Fibroblast of skin of right biceps (primary cell): ENCODE data around the gene LGSN.
"Not testable (repeated sequence)": the region's sequence is repeated elsewhere in the genome, so short reads cannot be mapped to it uniquely, and the experiment has no call there.

Source experiments
- DNase-seq: peaks from one replicate; pipeline ENCODE4 v3.0.0-alpha.2; 2013

The LGSN gene

GRCh38 chr6:63303476-63303875, 16.3 kb downstream of the LGSN start:
- DNase-seq = no peak

GRCh38 chr6:63299667-63300066, 20.1 kb downstream of the LGSN start:
- no peak for DNase-seq

GRCh38 chr6:63295553-63296194, 24.1 kb downstream of the LGSN start:
- no peak for DNase-seq

GRCh38 chr6:63290492-63291058, 29.2 kb downstream of the LGSN start:
- no peak for DNase-seq

DNA sequence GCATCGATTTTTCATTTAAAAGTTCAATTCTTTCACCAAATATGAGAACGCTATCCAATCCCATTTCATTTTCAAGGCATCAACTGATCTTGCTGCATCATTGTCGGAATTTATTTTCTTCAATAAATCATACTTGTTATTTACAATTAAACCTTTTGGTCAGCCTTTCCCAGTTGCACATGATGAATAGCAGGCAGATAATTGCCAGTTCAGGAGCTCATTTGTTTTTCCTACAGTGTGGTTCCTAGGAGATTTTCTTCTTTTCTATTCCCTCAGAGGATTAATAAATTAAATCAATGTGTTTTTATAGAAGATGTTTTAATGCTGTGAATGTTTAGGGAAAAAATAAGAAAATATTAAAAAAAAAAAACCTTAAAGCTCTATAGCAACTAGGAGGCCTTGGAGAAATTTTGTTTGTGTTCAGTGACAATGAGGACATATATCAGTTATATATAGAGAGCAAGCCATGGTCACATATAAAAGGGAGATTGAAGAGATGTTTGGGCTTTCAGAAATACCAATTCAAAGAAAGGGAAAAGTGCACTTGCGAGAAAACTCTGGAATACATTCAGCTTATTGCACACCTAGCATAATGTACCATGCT, 30.4 kb downstream of the LGSN start:
- no peak for DNase-seq

DNA sequence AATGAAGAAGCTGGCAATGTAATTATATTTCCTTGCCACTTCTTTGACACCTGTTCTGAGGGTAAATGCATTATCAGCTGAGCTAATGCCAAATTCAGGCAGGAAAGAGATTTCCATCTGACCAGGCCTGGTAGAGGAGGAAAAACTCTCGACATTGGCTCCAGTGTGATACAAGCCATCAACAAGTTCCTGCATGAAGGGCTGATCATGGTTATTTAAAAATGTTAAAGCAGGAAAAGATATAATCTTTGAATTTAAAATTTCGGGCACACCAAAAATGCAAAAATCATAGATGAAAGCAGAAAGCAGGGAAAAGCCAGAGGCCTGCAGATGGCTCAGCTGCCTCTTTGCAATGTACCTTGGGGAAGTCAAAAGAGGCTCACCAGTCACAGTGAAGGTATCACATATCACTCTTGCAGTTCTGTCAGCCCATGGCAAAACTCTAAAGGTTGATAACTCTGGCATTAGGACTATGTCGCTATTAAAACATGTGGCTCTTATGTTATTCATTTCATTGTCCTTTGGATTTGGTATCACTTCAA, 39.1 kb downstream of the LGSN start:
- DNase-seq = no peak

- DNase-seq = no peak
These were observed 40.9 kb downstream of the LGSN start for GRCh38 chr6:63278916-63279315.

DNA sequence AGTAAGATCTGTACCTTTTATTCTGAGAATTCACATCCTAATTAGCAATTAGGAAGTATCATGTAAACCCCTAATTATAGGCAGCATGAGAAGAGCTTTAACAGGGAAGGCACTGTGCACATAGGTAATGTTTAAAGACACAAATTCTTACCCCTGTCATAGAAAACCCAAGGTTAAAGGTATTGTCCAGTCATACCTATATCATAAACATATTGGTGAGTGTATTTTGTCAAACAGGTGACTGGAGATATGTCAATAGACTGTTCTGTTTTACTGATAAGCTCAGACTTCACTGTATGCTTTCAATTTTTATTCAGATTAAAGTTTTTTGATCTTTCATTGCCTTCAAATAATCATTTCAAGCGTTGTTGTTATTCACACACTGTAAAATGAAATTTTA, 43.8 kb downstream of the LGSN start:
- DNase-seq = no peak

DNA sequence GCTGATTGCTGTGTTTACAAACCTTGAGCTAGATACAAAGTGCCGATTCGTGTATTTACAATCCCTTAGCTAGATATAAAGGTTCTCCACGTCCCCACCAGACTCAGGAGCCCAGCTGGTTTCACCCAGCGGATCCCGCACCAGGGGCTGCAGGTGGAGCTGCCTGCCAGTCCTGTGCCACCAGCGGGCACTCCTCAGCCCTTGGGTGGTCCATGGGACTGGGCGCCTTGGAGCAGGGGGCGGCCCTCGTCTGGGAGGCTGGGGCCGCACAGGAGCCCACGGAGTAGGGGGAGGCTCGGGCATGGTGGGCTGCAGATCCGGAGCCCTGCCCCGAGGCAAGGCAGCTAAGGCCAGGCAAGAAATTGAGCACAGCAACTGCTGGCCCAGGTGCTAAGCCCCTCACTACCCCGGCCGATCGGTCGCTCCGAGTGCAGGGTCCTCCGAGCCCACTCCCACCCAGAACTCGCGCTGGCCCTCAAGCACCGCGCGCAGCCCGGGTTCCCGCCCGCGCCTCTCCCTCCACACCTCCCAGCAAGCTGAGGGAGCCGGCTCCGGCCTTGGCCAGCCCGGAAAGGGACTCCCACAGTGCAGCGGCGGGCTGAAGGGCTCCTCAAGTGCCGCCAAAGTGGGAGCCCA, 44.9 kb downstream of the LGSN start:
- not testable (repeated sequence) for DNase-seq

DNA sequence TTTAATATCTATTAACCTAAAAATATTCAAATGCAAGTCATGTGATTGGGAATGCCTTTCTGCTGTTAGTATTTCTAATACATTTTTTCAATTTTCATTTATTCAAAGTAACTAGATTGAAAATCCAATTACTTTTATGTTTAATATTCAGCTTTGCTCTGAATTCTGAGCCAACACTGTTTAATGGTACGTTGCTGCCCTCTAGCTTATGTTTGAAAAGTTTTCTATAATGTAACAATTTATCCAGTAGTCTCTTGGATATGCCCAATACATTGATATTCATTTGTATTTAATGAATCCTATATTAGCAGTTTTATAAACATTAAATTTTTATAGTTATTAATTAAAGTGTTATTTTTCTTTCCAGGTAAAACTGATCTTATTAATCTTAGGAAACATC, 47.4 kb downstream of the LGSN start:
- peak; percentile 5 for DNase-seq

DNA sequence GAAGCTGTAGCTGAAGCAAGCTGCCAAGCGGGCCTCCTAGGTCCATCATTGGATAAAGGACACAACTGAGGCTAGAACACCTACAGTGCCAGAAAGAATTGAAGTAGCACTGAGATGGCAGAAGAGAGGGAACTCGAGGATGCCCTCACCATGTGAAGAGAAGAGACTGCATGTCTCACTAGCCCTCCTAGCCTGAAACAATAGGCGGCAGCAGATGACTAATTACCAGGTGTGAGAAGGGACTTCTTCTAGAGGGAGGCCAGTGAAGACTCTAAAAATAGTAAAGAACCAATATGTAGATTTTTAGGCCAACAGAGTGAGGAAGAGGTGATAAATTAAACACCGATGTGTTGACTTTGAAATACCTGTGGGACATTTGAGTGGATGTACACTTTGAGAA, 50.3 kb downstream of the LGSN start:
- no peak for DNase-seq

DNA sequence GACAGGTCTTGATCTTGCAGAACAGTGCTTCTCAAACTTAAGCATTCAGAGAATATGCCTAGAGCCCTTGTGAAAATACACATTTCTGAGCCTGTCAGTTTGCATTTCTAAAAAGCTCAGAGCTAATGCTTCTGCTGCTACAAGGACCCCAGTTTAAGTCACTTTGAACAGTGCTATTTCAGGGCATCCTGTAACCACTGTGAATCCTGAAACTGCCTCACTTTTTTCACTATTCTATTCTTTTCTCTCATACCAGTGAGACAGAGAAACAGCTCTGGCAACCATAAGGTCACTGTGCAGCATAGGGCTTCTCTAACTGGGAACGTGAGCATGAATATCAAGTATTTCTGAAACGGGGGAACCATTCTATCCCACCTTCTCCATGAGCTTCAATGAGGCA, 51.2 kb downstream of the LGSN start:
- DNase-seq = no peak

DNA sequence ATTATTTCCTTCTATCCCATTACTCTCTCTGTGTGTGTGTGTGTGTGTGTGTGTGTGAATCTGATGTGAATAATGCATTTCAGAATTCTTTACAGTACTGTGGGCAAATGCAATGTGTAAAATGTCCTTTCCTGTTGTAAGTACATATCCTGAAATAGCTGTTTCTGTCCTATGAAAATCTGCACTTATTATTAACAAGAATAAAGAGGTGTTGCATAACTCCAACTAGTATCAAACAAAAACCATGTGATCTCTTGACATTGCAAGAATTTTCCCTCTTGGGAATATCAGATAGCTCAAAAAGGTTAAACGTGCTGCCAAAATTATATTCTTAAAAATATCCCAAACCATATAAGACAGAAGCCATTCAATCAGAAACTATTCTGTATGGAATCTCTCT, 52.0 kb downstream of the LGSN start:
- no peak for DNase-seq

DNA sequence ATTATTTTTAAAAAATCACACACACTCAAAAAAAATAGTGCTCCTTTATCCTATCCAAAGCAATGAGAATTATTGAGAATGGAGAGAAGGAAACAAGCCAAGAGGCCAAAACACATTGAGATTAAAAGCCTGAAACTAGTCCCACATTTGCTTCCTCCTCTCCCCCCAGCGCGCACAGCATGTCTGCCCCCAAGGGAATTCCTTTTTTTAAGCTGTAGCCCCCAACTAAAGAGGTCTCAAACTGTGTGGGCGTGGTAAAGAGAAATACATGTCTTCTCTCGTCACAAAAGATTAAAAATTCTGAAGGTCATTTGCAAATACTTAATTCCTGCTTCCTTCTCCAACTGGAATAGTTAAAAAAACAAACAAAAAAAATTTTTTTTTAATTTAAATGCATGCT, 52.7 kb downstream of the LGSN start:
- DNase-seq = no peak

GRCh38 chr6:63263444-63263843, 56.3 kb downstream of the LGSN start:
- DNase-seq = no peak

DNA sequence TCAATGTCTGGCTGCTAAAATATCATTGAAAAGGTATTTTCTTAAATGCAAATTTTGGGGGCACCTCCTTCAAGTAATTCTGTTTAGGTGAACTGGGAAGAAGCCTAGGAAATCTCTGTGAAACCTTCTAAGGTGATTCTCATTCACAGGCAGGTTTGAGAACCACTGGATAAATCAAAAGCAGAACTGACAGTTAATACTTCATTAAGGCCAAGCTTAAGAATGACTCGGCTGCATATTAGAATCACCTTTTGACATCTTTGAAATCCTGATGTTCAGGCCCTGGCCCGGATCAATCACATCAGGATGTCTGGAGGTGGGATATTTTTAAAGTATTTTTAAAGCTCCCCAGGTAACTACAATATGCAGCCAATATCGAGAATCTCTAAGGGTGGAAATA, 58.0 kb downstream of the LGSN start:
- no peak for DNase-seq

GRCh38 chr6:63259153-63259552, 60.6 kb downstream of the LGSN start:
- no peak for DNase-seq

- no peak for DNase-seq
These were observed 69.8 kb downstream of the LGSN start for GRCh38 chr6:63249875-63250482.

- DNase-seq = no peak
These were observed 73.2 kb downstream of the LGSN start for GRCh38 chr6:63246581-63246980.

DNA sequence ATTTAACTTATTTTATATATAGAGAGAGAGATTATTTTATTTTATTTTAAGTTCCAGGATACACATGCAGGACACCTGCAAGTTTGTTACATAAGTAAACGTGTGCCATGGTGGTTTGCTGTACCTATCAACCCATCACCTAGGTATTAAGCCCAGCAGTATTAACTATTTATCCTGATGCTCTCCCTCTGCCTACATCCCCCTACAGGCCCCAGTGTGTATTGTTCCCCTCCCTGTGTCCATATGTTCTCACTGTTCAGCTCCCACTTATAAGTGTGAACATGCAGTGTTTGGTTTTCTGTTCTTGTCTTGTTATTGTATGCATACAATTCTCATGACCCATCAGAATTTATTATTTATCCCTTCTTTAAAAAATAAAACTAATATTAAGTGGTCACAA, 73.9 kb downstream of the LGSN start:
- DNase-seq = no peak

GRCh38 chr6:63245420-63245819, 74.4 kb downstream of the LGSN start:
- no peak for DNase-seq

- no peak for DNase-seq
These were observed 83.4 kb downstream of the LGSN start for GRCh38 chr6:63236398-63236817.

- DNase-seq = not testable (repeated sequence)
These were observed 89.3 kb downstream of the LGSN start for GRCh38 chr6:63230511-63230910.

- DNase-seq = not testable (repeated sequence)
These were observed 89.8 kb downstream of the LGSN start for GRCh38 chr6:63230027-63230426.
